MM.1S (cell line): Measurements from ENCODE around the gene IQGAP2.

Experiments
- DNase-seq: peaks from one replicate; pipeline ENCODE4 v3.0.0-alpha.2; 2015
- H2AFZ ChIP-seq: fragments of 300-600 bp; sonication (generic); 2 replicates; pipeline ENCODE4 v1.6.0; 2016; ENCODE audit warnings: antibody characterized with exemption, low read length
- H3F3A ChIP-seq: fragments of 300-600 bp; sonication (generic); 2 replicates; pipeline ENCODE4 v1.6.1; 2016; ENCODE audit warnings: mild to moderate bottlenecking, antibody characterized with exemption, low read length, moderate library complexity, mixed read lengths; ENCODE audit not compliant: insufficient read depth
- H3K27ac ChIP-seq: fragments of 300-600 bp; sonication (generic); 2 replicates; pipeline ENCODE4 v1.5.1; 2016; ENCODE audit warnings: mild to moderate bottlenecking, low read length
- H3K27me3 ChIP-seq: fragments of 300-600 bp; sonication (generic); replicated peaks from 2 replicates; pipeline ENCODE4 v1.6.0; 2016; ENCODE audit warnings: low read length; ENCODE audit not compliant: insufficient read depth
- H3K36me3 ChIP-seq: fragments of 300-600 bp; sonication (generic); replicated peaks from 2 replicates; pipeline ENCODE4 v1.6.1; 2016; ENCODE audit warnings: mild to moderate bottlenecking, low read length, mixed read lengths; ENCODE audit not compliant: insufficient read depth
- H3K4me1 ChIP-seq: fragments of 300-600 bp; sonication (generic); 2 replicates; pipeline ENCODE4 v1.6.1; 2016; ENCODE audit warnings: low read length, mixed read lengths
- H3K4me2 ChIP-seq: fragments of 300-600 bp; sonication (generic); 2 replicates; pipeline ENCODE4 v1.6.0; 2016; ENCODE audit warnings: low read depth, low read length
- H3K4me3 ChIP-seq: fragments of 300-600 bp; sonication (generic); 2 replicates; pipeline ENCODE4 v1.5.1; 2016; ENCODE audit warnings: low read length, mixed read lengths
- H3K79me2 ChIP-seq: fragments of 300-600 bp; sonication (generic); 2 replicates; pipeline ENCODE4 v1.6.1; 2016; ENCODE audit warnings: mixed run types, low read length, mixed read lengths
- H3K9ac ChIP-seq: fragments of 300-600 bp; sonication (generic); 2 replicates; pipeline ENCODE4 v1.6.1; 2016; ENCODE audit warnings: low read length, mixed read lengths
- H3K9me2 ChIP-seq: fragments of 300-600 bp; sonication (generic); replicated peaks from 2 replicates; pipeline ENCODE4 v1.6.1; 2016; ENCODE audit warnings: mild to moderate bottlenecking, low read length, mixed read lengths; ENCODE audit not compliant: insufficient read depth
- H3K9me3 ChIP-seq: fragments of 300-600 bp; sonication (generic); replicated peaks from 2 replicates; pipeline ENCODE4 v1.6.1; 2016; ENCODE audit warnings: mild to moderate bottlenecking, low read length, mixed read lengths; ENCODE audit not compliant: insufficient read depth
- H4K20me1 ChIP-seq: fragments of 300-600 bp; sonication (generic); 2 replicates; pipeline ENCODE4 v1.6.1; 2016; ENCODE audit warnings: mild to moderate bottlenecking, low read length, moderate library complexity, mixed read lengths; ENCODE audit not compliant: insufficient read depth
- EZH2 ChIP-seq: fragments of 300-600 bp; sonication (generic); optimal IDR thresholded peaks from 2 replicates; pipeline ENCODE3; 2017; ENCODE audit warnings: low read depth, mild to moderate bottlenecking, antibody characterized with exemption, low read length, mixed read lengths
- EZH2phosphoT487 ChIP-seq: fragments of 300-600 bp; sonication (generic); IDR thresholded peaks from 2 replicates; pipeline ENCODE4 v1.6.1; 2018; ENCODE audit warnings: antibody characterized with exemption, low read length
- TF ChIP-seq, protein P1 (sequence below): fragments of 300-600 bp; sonication (generic); IDR thresholded peaks from 2 replicates; pipeline ENCODE4 v1.5.1; 2016; ENCODE audit warnings: antibody characterized with exemption, low read length, mixed read lengths

IQGAP2 gene

DNA sequence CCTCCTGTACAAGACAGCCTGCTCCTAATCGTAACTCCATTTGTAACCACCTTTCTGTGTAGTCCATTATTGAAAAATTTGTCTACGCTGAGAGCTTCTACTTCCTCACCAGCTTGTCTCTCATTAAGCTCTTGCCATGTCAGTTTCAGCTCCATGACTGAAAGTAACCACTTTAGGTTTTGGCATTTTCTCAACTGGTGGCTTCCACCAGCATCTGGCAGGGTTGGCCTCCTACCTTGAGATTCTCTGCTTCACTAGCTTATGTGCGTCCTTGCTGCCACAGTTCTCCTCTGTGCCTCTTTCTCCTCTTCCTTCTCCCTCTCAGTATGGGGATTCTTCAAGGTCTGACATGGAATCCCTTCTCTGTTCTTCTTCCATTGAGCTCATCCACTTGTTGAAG, 188.3 kb downstream of the IQGAP2 start:
- Histone ChIP-seq H2AFZ (no peak overlapping the region), H3K9me2 (no peaks in the 10 kb centered on the region), H3K27me3 (no peaks in the 10 kb centered on the region), H3K79me2 (no peaks in the 10 kb centered on the region), H3K9ac (no peak overlapping the region), H3K4me3 (no peak overlapping the region), H3K4me2 (no peak overlapping the region), H3K27ac (no peak overlapping the region), H3F3A (peaks cover 8% of the 10 kb centered on the region), H3K36me3 (no peaks in the 10 kb centered on the region), H3K4me1 (peaks cover 13% of the 10 kb centered on the region), H4K20me1 (no peaks in the 10 kb centered on the region), H3K9me3 (no peaks in the 10 kb centered on the region)
- TF ChIP-seq, protein P1, sequence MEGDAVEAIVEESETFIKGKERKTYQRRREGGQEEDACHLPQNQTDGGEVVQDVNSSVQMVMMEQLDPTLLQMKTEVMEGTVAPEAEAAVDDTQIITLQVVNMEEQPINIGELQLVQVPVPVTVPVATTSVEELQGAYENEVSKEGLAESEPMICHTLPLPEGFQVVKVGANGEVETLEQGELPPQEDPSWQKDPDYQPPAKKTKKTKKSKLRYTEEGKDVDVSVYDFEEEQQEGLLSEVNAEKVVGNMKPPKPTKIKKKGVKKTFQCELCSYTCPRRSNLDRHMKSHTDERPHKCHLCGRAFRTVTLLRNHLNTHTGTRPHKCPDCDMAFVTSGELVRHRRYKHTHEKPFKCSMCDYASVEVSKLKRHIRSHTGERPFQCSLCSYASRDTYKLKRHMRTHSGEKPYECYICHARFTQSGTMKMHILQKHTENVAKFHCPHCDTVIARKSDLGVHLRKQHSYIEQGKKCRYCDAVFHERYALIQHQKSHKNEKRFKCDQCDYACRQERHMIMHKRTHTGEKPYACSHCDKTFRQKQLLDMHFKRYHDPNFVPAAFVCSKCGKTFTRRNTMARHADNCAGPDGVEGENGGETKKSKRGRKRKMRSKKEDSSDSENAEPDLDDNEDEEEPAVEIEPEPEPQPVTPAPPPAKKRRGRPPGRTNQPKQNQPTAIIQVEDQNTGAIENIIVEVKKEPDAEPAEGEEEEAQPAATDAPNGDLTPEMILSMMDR = no peak
- no peak for TF ChIP-seq EZH2phosphoT487
- TF ChIP-seq EZH2 = no peak
- DNase-seq = no peak

DNA sequence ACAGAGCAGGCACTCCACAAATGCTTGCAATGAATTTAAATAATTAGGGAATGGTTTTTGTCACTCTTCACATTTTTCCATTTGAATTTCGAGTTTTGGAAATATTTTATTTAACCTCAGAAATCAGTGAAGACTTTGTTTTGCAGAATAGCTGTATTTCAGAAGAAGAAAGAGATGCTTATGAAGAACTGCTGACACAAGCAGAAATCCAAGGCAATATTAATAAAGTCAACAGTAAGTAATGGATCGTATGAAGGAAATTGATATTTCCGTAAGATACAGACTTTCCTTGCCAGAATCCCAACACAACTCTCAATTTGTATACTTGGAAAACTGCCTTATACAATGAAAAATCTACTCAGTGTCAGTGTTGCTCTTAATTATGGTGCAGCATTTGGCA, 189.6 kb downstream of the IQGAP2 start:
- Histone ChIP-seq H3K36me3 (no peaks in the 10 kb centered on the region; the same call in 1 of the 2 replicates), H3K27me3 (no peaks in the 10 kb centered on the region), H3K9me2 (no peaks in the 10 kb centered on the region), H3K27ac (no peak overlapping the region), H3K79me2 (no peaks in the 10 kb centered on the region), H3F3A (peaks cover 8% of the 10 kb centered on the region), H3K4me3 (no peak overlapping the region), H4K20me1 (no peaks in the 10 kb centered on the region), H3K4me2 (no peak overlapping the region), H3K9me3 (no peaks in the 10 kb centered on the region), H3K9ac (no peak overlapping the region), H2AFZ (no peak overlapping the region), H3K4me1 (peaks cover 13% of the 10 kb centered on the region)
- DNase-seq = no peak
- TF ChIP-seq EZH2phosphoT487 (no peak), EZH2 (no peak)
- TF ChIP-seq, protein P1 = no peak

DNA sequence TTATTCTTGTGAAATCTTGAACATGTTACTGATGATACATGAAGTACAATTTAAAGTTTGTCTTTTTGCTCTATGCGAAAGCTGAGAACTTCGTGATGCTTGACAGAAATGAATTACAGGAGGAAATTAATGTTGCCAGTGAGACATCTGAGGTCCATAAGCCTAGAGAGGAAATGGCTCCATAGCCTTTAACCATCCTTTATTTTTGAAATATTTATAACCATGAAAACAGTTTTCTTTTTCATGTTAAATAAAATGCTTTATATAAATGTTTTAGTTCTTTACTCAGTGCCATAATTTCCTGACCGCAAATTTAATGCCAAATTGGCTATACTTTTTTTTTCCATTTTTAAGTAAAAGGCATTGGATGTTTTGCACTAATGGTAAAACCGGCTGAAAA, 191.0 kb downstream of the IQGAP2 start:
- Histone ChIP-seq H3K9ac (no peak overlapping the region), H4K20me1 (no peaks in the 10 kb centered on the region), H3K9me2 (no peaks in the 10 kb centered on the region), H3K4me3 (no peak overlapping the region), H3K79me2 (no peaks in the 10 kb centered on the region), H3K27ac (no peak overlapping the region), H3F3A (peaks cover 8% of the 10 kb centered on the region), H2AFZ (no peak overlapping the region), H3K36me3 (no peaks in the 10 kb centered on the region; the same call in 1 of the 2 replicates), H3K27me3 (no peaks in the 10 kb centered on the region), H3K9me3 (no peaks in the 10 kb centered on the region), H3K4me2 (no peak overlapping the region), H3K4me1 (peaks cover 13% of the 10 kb centered on the region)
- no peak for DNase-seq
- TF ChIP-seq EZH2 = no peak
- TF ChIP-seq EZH2phosphoT487 = no peak
- TF ChIP-seq, protein P1 = no peak
